Measurements from ENCODE around the gene TXNDC9. TPM values are rescaled to one million over a fixed set of nuclear protein-coding genes. Genes with fewer than 3 reads are reported as not detected.
"Not testable (repeated sequence)": the region's sequence is repeated elsewhere in the genome, so short reads cannot be mapped to it uniquely, and the experiment has no call there.

Gene TXNDC9
- polyA plus RNA-seq, 2 donors: 14.0 to 26.2 TPM

DNA sequence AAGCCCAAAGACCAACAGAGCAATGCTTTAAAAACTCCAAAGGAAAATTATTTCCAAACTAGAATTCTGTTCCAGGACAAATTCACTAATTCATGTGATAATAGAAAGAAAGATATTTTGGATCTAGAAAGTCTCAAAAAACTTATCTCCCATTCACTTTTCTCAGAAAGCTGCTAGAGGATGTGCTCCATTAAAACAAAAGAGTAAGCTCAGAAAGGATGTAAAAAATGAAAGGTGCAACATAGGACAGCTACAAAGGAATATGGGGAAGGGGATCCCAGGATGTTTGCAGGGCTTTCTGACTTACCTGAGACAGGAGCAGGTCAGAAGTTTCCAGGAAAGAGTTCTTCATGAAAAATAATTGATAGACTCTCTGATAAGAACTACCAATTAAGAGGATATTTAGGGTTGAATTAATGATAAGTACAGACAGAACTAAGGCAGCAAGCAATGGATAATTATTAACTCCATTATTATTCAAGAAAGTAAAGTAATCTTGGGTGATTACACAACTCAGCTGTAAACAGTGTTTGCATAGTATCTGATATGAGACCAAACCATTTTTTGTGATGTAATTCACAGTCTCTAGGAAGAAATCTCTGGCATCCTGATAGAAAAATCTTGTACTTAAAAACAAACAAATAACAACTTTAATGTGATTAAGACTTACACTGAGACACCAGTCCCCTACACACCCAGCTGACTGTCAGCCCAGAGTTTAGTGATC lies 56.0 kb downstream of the TXNDC9 start:
- Histone ChIP-seq H3K4me3 (ENCODE audit: low read depth in 1 of 2, low read length in 2 of 2) (no peak overlapping the region), H3K9me3 (ENCODE audit: control insufficient read depth in 2 of 2, insufficient read depth in 1 of 2, low read depth in 1 of 2, low read length in 1 of 2) (no peaks in the 10 kb centered on the region), H3K36me3 (ENCODE audit: control insufficient read depth in 2 of 2, insufficient read depth in 2 of 2, low read length in 1 of 2) (no peaks in the 10 kb centered on the region), H3K4me1 (ENCODE audit: control insufficient read depth in 2 of 2, insufficient read depth in 2 of 2, low read length in 1 of 2) (no peaks in the 10 kb centered on the region), H3K27me3 (ENCODE audit: control insufficient read depth in 1 of 2, insufficient read depth in 2 of 2, low read length in 2 of 2) (no peaks in the 10 kb centered on the region), H3K27ac (ENCODE audit: low read depth in 2 of 2, low read length in 1 of 2) (no peak overlapping the region)

DNA sequence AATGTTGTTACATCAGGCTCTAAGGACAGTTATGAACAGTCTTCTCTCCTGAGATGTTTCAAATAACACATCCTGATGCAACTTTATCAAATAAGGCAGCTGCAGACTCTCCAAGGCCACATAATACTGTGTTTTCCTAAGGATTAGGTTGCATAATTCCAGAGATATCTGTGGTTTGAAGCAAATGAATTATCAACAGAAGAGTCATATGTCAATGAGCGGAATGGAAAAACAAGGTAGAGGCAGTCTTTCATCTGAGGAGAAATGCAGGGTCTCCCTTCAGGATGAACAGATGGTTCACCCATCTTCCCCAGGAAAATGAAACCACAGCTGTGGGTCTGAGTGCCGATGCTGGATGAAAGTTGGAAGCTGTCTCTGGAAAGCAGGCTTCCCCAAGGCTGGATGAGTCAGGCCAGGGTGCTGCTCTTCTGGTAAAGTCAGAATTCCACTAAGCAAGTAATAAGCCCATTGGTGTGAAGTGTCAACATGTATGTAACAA lies 57.3 kb downstream of the TXNDC9 start:
- no peaks in the 10 kb centered on the region for H3K9me3 ChIP-seq (ENCODE audit: control insufficient read depth in 2 of 2, insufficient read depth in 1 of 2, low read depth in 1 of 2, low read length in 1 of 2)
- H3K36me3 ChIP-seq (ENCODE audit: control insufficient read depth in 2 of 2, insufficient read depth in 2 of 2, low read length in 1 of 2): no peaks in the 10 kb centered on the region
- no peak overlapping the region for H3K27ac ChIP-seq (ENCODE audit: low read depth in 2 of 2, low read length in 1 of 2)
- no peaks in the 10 kb centered on the region for H3K27me3 ChIP-seq (ENCODE audit: control insufficient read depth in 1 of 2, insufficient read depth in 2 of 2, low read length in 2 of 2)
- 53 to 66% methylated on average over 2 of the region's 2 CpGs for WGBS, 2 donors
- H3K4me3 ChIP-seq (ENCODE audit: low read depth in 1 of 2, low read length in 2 of 2): no peak overlapping the region
- H3K4me1 ChIP-seq (ENCODE audit: control insufficient read depth in 2 of 2, insufficient read depth in 2 of 2, low read length in 1 of 2): no peaks in the 10 kb centered on the region

GRCh38 chr2:99278195-99278765 lies 57.9 kb downstream of the TXNDC9 start:
- 74 to 77% methylated on average over 5 of the region's 5 CpGs for WGBS, 2 donors
- not testable (repeated sequence) for H3K27ac ChIP-seq (ENCODE audit: low read depth in 2 of 2, low read length in 1 of 2); H3K4me1 ChIP-seq (ENCODE audit: control insufficient read depth in 2 of 2, insufficient read depth in 2 of 2, low read length in 1 of 2); H3K9me3 ChIP-seq (ENCODE audit: control insufficient read depth in 2 of 2, insufficient read depth in 1 of 2, low read depth in 1 of 2, low read length in 1 of 2); H3K4me3 ChIP-seq (ENCODE audit: low read depth in 1 of 2, low read length in 2 of 2); H3K36me3 ChIP-seq (ENCODE audit: control insufficient read depth in 2 of 2, insufficient read depth in 2 of 2, low read length in 1 of 2); H3K27me3 ChIP-seq (ENCODE audit: control insufficient read depth in 1 of 2, insufficient read depth in 2 of 2, low read length in 2 of 2)

DNA sequence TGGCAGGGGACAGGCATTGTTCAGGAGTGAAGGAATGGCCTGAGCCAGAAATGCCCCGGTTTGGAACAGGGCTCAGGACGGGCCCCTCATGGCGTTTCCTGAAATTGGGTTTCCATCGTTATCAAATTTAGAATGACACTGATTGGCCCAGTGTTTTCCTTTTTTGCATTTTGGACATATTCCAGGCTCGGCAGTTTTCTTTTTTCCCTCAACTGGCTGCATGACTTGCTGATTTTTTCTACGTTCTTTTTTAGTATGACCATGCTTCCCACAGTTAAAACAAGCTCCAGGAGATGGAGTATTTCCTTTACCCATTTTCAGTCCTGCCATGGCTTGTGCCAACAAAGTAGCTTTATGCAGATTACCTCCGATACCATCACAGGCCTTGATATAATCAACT lies 60.3 kb downstream of the TXNDC9 start:
- H3K4me1 ChIP-seq (ENCODE audit: control insufficient read depth in 2 of 2, insufficient read depth in 2 of 2, low read length in 1 of 2): no peaks in the 10 kb centered on the region
- no peaks in the 10 kb centered on the region for H3K36me3 ChIP-seq (ENCODE audit: control insufficient read depth in 2 of 2, insufficient read depth in 2 of 2, low read length in 1 of 2)
- WGBS, 2 donors: 48 to 62% methylated on average over 7 of the region's 7 CpGs
- peaks cover 0 to 2% of the 10 kb centered on the region in 2 donors for H3K9me3 ChIP-seq (ENCODE audit: control insufficient read depth in 2 of 2, insufficient read depth in 1 of 2, low read depth in 1 of 2, low read length in 1 of 2)
- H3K27ac ChIP-seq (ENCODE audit: low read depth in 2 of 2, low read length in 1 of 2): no peak overlapping the region
- H3K4me3 ChIP-seq (ENCODE audit: low read depth in 1 of 2, low read length in 2 of 2): no peak overlapping the region
- H3K27me3 ChIP-seq (ENCODE audit: control insufficient read depth in 1 of 2, insufficient read depth in 2 of 2, low read length in 2 of 2): no peaks in the 10 kb centered on the region

Other genes starting within 250 kb of the TXNDC9 start
- 1 to 10 TPM in 1 of 2 donors, under 1 TPM in 1; 0.63 to 1.1 TPM for gene C2orf15, start 194.6 kb downstream of the TXNDC9 start, polyA plus RNA-seq
- 1 to 10 TPM; 1.7 to 3.2 TPM for gene TSGA10, start 181.4 kb downstream of the TXNDC9 start, polyA plus RNA-seq
- 1 to 10 TPM; 4.6 to 7.0 TPM for gene LIPT1, start 181.4 kb downstream of the TXNDC9 start, polyA plus RNA-seq
- gene MITD1, start 155.3 kb downstream of the TXNDC9 start, polyA plus RNA-seq: 10 to 100 TPM; 25.0 to 40.0 TPM
- gene MRPL30, start 155.1 kb downstream of the TXNDC9 start, polyA plus RNA-seq: 10 to 100 TPM; 20.4 to 21.8 TPM
- gene LYG2, start 80.7 kb downstream of the TXNDC9 start, polyA plus RNA-seq: not detected
- gene LYG1, start 35.1 kb downstream of the TXNDC9 start, polyA plus RNA-seq: 1 to 10 TPM in 1 of 2 donors, under 1 TPM in 1; 0.34 to 3.1 TPM
- gene EIF5B, start 1.1 kb upstream of the TXNDC9 start, polyA plus RNA-seq: 10 to 100 TPM; 25.9 to 27.2 TPM
- gene REV1, start 153.7 kb upstream of the TXNDC9 start, polyA plus RNA-seq: 10 to 100 TPM; 16.2 to 20.3 TPM

Data from esophagus (tissue), 2 donors.